ENCODE data around the gene SSB.
"Not testable (repeated sequence)": the region's sequence is repeated elsewhere in the genome, so short reads cannot be mapped to it uniquely, and the experiment has no call there.

SSB gene

GRCh38 chr2:169782513-169782912 is 16.2 kb upstream of the SSB start:
- no peak for DNase-seq (ENCODE audit: low read depth)

- DNase-seq (ENCODE audit: low read depth) = no peak
Observed at GRCh38 chr2:169790581-169790980, 8.1 kb upstream of the SSB start.

- DNase-seq (ENCODE audit: low read depth) = no peak
Observed at GRCh38 chr2:169795181-169795580, 3.5 kb upstream of the SSB start.

- DNase-seq (ENCODE audit: low read depth) = no peak
Observed at GRCh38 chr2:169796441-169796840, 2.2 kb upstream of the SSB start.

GRCh38 chr2:169797601-169798000 is 1.1 kb upstream of the SSB start:
- no peak for DNase-seq (ENCODE audit: low read depth)

GRCh38 chr2:169798397-169798717 is 314 bp upstream of the SSB start:
- DNase-seq (ENCODE audit: low read depth) = no peak

- DNase-seq (ENCODE audit: low read depth) = no peak
Observed at GRCh38 chr2:169803480-169803879, 4.8 kb downstream of the SSB start.

GRCh38 chr2:169806586-169806985 is 7.9 kb downstream of the SSB start:
- no peak for DNase-seq (ENCODE audit: low read depth)

GRCh38 chr2:169808221-169808620 is 9.6 kb downstream of the SSB start:
- DNase-seq (ENCODE audit: low read depth) = peak; percentile 70

- peak; percentile 71 for DNase-seq (ENCODE audit: low read depth)
Observed at GRCh38 chr2:169815849-169816248, 17.2 kb downstream of the SSB start.

GRCh38 chr2:169816961-169817360 is 18.3 kb downstream of the SSB start:
- DNase-seq (ENCODE audit: low read depth) = not testable (repeated sequence)

- not testable (repeated sequence) for DNase-seq (ENCODE audit: low read depth)
Observed at GRCh38 chr2:169817369-169817768, 18.7 kb downstream of the SSB start.

- no peak for DNase-seq (ENCODE audit: low read depth)
Observed at GRCh38 chr2:169818241-169818640, 19.6 kb downstream of the SSB start.

- peak; percentile 56 for DNase-seq (ENCODE audit: low read depth)
Observed at GRCh38 chr2:169819106-169819505, 20.4 kb downstream of the SSB start.

- not testable (repeated sequence) for DNase-seq (ENCODE audit: low read depth)
Observed at GRCh38 chr2:169820101-169820500, 21.4 kb downstream of the SSB start.

- DNase-seq (ENCODE audit: low read depth) = no peak
Observed at GRCh38 chr2:169822036-169822435, 23.4 kb downstream of the SSB start.

GRCh38 chr2:169822785-169823392 is 24.2 kb downstream of the SSB start:
- DNase-seq (ENCODE audit: low read depth) = no peak

GRCh38 chr2:169823996-169824372 is 25.3 kb downstream of the SSB start:
- no peak for DNase-seq (ENCODE audit: low read depth)

GRCh38 chr2:169824373-169825333 is 26.0 kb downstream of the SSB start, which contains the start of gene METTL5:
METTL5 (minus strand) TSS chr2:169824905; CDS start chr2:169824597, 308 bp downstream.
- peak; percentile 62 for DNase-seq (ENCODE audit: low read depth)

- DNase-seq (ENCODE audit: low read depth) = peak; percentile 88
Observed at GRCh38 chr2:169827272-169828140, 28.8 kb downstream of the SSB start, which contains the start of gene UBR3. UBR3 (plus strand) TSS chr2:169827454; CDS start chr2:169827508, 54 bp downstream.

GRCh38 chr2:169828141-169828811 is 29.6 kb downstream of the SSB start:
- no peak for DNase-seq (ENCODE audit: low read depth)

- no peak for DNase-seq (ENCODE audit: low read depth)
Observed at GRCh38 chr2:169834401-169834800, 35.7 kb downstream of the SSB start.

Measured in fibroblast of the conjunctiva (primary cell).